Measurements from ENCODE around the gene FAM135A. TPM values are rescaled to one million over a fixed set of nuclear protein-coding genes. Genes with fewer than 3 reads are reported as not detected.

FAM135A gene
- total RNA-seq, result 5.7 and 6.6 TPM in 2 replicates

GRCh38 chr6:70413114-70413991 lies at the start of gene FAM135A:
TSS of gene FAM135A (plus strand) at chr6:70413508. CDS start at chr6:70428343, 14,835 bp downstream.

GRCh38 chr6:70566751-70567382 lies 153.6 kb downstream of the FAM135A start, which contains the start of gene SDHAF4:
TSS of gene SDHAF4 (plus strand) at chr6:70566930. CDS start at chr6:70566941, 11 bp downstream.

Other genes starting within 250 kb of the FAM135A start
- not detected in 2 replicates for gene COL9A1, start 110.4 kb upstream of the FAM135A start, total RNA-seq
- gene SDHAF4, start 153.4 kb downstream of the FAM135A start, total RNA-seq, result 9.4 and 12.2 TPM in 2 replicates

All from mesangial cell (primary cell).